Cerebellar cortex (tissue), 1 donor: ENCODE results near the gene CYP2B6.
A peak's percentile ranks its signal among the peaks of the same experiment; 100 is the strongest.
"Not testable (repeated sequence)": the region's sequence is repeated elsewhere in the genome, so short reads cannot be mapped to it uniquely, and the experiment has no call there.

Source experiments
- DNase-seq: peaks from one replicate; pipeline ENCODE4 v3.0.0-alpha.2; 2015; ENCODE audit warnings: low spot score

Gene CYP2B6

DNA sequence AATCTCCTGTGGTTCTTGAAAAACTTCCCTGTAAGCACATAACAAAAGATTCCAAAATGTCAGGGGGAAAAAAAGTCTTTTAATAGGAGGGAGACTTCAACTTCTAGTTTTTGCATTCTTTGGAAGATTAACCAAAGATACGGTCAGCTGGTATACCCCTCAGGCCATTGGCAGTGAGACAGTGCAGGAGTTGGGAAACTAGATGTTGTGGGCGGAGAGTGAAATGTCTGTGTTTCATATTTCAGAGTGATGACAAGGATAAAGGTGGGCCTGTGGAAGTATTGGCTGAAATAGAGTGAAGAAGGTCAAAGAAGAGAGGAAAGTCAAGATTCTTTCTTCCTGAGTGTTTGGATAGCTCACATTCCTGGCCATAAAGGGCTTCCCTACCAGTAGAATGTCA is 40.8 kb downstream of the CYP2B6 start:
- DNase-seq: no peak

DNA sequence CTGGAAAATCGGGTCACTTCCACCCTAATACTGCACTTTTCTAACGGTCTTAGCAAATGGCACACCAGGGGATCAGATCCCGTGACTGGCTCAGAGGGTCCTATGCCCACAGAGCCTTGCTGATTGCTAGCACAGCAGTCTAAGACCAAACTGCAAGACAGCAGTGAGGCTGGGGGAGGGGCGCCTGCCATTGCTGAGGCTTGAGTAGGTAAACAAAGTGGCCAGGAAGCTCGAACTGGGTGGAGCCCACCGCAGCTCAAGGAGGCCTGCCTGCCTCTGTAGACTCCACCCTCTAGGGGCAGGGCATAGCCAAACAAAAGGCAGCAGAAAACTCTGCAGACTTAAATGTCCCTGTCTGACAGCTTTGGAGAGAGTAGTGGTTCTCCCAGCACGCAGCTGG is 42.2 kb downstream of the CYP2B6 start:
- not testable (repeated sequence) for DNase-seq

DNA sequence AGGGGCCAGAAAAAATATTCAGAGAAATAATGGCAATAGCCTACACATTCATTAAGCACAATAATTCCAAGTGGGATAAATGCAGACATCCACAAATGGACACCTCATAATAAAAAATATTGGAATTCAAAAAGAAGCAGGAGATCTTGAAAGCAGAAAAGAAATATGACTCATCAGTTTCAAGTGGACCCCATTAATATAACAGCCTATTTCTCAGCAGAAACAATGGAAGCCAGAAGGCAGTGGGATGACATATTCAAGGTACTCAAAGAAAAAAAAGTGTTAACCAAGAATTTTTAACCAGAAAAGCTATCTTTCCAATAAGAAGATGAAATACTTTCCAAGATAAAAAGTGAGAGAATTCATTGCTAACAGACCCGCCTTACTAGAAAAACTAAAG is 48.7 kb downstream of the CYP2B6 start:
- DNase-seq: no peak

DNA sequence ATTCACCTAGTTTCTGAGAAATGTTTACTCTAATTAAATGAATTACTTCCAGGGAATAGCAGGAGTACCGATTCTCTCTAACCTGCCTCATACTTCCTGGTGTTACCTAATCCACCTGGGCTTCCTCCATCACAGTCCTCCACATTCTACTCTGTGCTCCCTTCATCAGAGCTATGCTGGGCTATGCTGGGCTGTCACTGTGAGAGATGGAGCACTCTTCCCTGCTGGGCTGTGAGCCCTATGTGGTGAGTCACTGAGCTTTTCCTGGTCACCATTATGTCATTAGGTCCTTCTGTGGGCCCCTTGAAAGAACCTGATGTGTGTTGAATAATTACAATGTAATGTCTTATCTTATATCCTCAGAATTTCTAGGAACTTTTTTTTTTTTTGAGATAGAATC is 54.0 kb downstream of the CYP2B6 start:
- not testable (repeated sequence) for DNase-seq

DNA sequence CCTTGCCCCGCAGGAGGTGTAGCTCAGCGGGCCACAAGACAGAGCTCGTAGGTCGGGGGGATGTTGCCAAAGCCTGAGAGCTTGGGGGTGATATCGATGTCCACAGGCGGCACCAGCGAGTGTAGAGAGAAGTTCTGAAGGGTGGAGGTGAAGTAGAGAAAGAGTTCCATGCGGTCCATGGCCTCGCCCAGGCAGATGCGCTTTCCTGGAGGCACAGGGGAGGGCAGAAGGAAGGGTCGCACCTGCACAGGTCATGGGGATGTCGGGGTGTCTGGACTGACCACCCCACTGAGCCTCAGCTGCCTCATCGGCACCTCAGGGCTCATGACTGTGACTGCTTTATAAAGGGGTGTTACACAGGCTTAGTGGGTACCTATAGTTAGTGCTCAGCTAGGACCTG is 59.3 kb downstream of the CYP2B6 start:
- no peak for DNase-seq

DNA sequence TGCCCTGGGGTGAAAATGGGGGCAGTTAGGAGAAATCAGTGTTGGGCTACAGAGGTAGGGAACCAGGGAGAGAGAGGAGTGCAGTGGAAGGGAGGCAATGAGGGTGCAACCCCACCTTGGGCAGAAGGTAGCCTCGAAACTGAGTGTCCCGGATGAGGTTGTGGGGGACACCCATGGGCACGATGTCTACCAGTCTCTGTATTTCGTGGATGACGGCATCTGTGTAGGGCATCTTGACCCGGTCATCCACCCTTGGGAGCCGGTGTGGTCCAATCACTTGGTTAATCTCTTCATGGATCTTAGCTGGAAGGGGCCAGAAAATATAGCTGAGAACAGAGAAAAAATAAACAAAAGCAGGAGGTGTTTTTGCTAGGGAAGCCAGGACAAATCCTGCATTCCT is 61.1 kb downstream of the CYP2B6 start:
- DNase-seq: not testable (repeated sequence)

DNA sequence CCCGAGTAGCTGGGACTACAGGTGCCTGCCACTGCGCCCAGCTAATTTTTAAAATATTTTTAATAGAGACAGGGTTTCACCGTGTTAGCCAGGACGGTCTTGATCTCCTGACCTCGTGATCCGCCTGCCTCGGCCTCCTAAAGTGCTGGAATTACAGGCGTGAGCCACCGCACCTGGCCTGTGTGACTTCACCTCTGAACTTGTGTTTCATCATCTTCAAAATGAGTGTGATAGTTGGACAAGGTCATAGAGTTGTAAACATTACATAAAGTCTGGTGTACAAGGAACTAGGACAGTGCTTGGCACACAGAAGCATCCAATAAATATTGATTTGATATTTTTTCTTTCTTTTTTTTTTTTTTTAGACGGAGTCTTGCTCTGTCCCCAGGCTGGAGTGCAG is 62.2 kb downstream of the CYP2B6 start:
- not testable (repeated sequence) for DNase-seq

DNA sequence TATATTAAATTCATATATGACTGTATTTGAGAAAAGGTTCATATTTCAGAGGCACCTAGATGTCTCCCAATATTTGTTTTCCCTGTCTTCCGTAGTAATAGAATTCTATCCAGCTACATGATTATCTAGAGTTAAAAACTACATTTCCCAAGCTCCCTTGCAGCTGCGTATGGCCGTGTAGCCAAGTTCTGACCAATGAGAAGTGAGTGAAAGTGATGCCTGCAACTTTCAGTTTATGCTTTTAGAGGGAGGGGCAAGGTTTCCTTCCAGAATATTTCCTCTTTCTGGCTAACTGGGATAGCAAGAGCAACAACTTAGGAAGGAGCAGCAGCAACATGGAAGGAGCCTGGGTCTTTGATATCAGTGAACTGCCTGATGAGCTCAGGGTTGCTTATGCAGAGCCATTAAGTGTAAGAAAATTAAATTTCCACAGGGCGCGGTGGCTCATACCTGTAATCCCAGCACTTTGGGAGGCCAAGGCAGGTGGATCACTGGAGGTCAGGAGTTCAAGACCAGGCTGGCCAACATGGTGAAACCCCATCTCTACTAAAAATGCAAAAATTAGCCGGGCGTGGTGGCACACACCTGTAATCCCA is 74.0 kb downstream of the CYP2B6 start:
- DNase-seq: peak; percentile 1
